ENCODE data around the gene MYDGF. TPM values are rescaled to one million over a fixed set of nuclear protein-coding genes. Genes with fewer than 3 reads are reported as not detected.

Gene MYDGF
- polyA plus RNA-seq, 4 donors = 45.8 to 220 (median 96.1) TPM

DNA sequence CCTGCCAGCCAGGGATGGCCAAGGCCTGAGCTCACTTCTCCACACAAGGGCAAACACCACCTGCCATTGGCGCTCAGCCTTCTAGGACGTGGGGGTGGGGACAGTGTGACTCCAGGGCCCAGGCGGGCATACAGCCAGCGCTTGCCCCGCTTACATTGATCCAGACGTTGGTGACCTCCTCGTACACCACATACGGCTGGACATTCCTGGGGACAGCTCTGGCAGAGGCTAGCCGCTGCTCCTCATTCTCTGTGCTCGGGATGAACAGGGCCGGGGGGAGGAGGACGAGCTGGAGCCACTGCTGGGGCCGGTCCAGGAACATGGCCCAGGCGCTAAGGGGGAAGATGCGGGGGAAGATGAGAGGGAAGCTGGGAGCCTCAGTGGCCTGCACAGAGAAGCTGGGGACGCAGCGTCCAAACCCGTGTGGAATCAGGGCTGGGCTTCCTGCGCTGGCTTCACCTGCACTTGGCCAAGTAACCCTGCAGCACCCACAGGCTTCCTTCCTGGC, 25.1 kb upstream of the MYDGF start:
- Histone ChIP-seq H3K36me3 (ENCODE audit: control insufficient read depth in 3 of 3, insufficient read depth in 2 of 3, low read depth in 1 of 3, low read length in 3 of 3) (peaks cover 24 to 95% (median 47%) of the 10 kb centered on the region in 3 donors), H3K27ac (ENCODE audit: low read depth in 1 of 3, low read length in 2 of 3) (peak overlapping the region in 1 of 3 donors; percentile 19), H3K4me3 (ENCODE audit: low read depth in 1 of 3, low read length in 3 of 3) (no peak overlapping the region), H3K4me1 (ENCODE audit: control insufficient read depth in 3 of 3, insufficient read depth in 2 of 3, low read depth in 1 of 3, low read length in 2 of 3) (no peaks in the 10 kb centered on the region), H3K27me3 (ENCODE audit: control insufficient read depth in 3 of 3, insufficient read depth in 3 of 3, low read length in 3 of 3) (no peaks in the 10 kb centered on the region), H3K9me3 (ENCODE audit: control insufficient read depth in 2 of 2, insufficient read depth in 1 of 2, low read depth in 1 of 2, low read length in 1 of 2) (no peaks in the 10 kb centered on the region)
- no peak for DNase-seq
- 90 to 96% (median 93%) methylated on average over 19 of the region's 19 CpGs for WGBS, 3 donors
- FAIRE-seq = no peak

DNA sequence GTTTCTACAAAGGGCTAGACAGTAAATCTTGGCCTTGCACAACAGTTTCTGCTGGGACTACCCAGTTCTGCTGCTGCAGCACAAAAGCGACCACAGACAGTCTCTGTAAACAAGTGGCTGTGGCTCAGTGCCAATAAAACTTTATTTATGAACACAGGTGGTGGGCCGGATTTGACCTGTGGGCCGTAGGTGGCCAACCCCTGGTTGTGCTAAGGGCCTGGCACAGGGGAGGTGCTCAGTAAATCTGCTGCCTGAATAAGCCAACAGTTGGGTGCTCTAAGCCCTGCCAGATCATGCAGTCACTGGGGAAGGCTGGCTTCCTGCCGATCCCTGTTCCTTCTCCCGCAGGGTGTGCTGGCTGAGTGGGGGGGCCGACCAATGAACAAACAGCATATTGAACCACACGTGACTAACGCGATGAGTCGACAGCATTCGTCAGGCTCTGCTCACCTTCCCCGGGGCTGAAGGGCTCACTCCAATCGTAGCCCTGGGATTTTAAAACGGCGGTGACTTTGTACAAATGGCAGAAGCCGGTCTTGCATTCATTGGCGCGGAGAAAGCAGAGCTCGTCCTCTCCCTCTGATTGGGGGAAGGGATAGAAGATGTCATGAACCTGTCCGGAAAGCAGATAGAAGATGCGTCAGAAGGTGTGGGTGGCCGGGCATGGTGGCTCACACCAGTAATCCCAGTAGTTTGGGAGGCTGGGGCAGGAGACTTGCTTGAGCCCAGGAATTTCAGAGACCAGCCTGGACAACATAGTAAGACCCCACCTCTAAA, 24.3 kb upstream of the MYDGF start:
- Histone ChIP-seq H3K27me3 (ENCODE audit: control insufficient read depth in 3 of 3, insufficient read depth in 3 of 3, low read length in 3 of 3) (no peaks in the 10 kb centered on the region), H3K4me3 (ENCODE audit: low read depth in 1 of 3, low read length in 3 of 3) (no peak overlapping the region), H3K36me3 (ENCODE audit: control insufficient read depth in 3 of 3, insufficient read depth in 2 of 3, low read depth in 1 of 3, low read length in 3 of 3) (peaks cover 21 to 95% (median 52%) of the 10 kb centered on the region in 3 donors), H3K27ac (ENCODE audit: low read depth in 1 of 3, low read length in 2 of 3) (peak overlapping the region in 1 of 3 donors; percentile 4), H3K4me1 (ENCODE audit: control insufficient read depth in 3 of 3, insufficient read depth in 2 of 3, low read depth in 1 of 3, low read length in 2 of 3) (no peaks in the 10 kb centered on the region), H3K9me3 (ENCODE audit: control insufficient read depth in 2 of 2, insufficient read depth in 1 of 2, low read depth in 1 of 2, low read length in 1 of 2) (no peaks in the 10 kb centered on the region)
- DNase-seq (no peak), FAIRE-seq (no peak)
- WGBS, 3 donors = 91 to 96% (median 91%) methylated on average over 22 of the region's 22 CpGs

GRCh38 chr19:4693471-4694121, 23.5 kb upstream of the MYDGF start:
- H3K36me3 ChIP-seq (ENCODE audit: control insufficient read depth in 3 of 3, insufficient read depth in 2 of 3, low read depth in 1 of 3, low read length in 3 of 3) = peaks cover 19 to 96% (median 50%) of the 10 kb centered on the region in 3 donors
- DNase-seq (no peak), FAIRE-seq (no peak)
- peak overlapping the region in 1 of 3 donors; percentile 4 for H3K27ac ChIP-seq (ENCODE audit: low read depth in 1 of 3, low read length in 2 of 3)
- H3K27me3 ChIP-seq (ENCODE audit: control insufficient read depth in 3 of 3, insufficient read depth in 3 of 3, low read length in 3 of 3) = no peaks in the 10 kb centered on the region
- no peak overlapping the region for H3K4me3 ChIP-seq (ENCODE audit: low read depth in 1 of 3, low read length in 3 of 3)
- no peaks in the 10 kb centered on the region for H3K9me3 ChIP-seq (ENCODE audit: control insufficient read depth in 2 of 2, insufficient read depth in 1 of 2, low read depth in 1 of 2, low read length in 1 of 2)
- 91 to 95% (median 93%) methylated on average over 15 of the region's 15 CpGs for WGBS, 3 donors
- no peaks in the 10 kb centered on the region for H3K4me1 ChIP-seq (ENCODE audit: control insufficient read depth in 3 of 3, insufficient read depth in 2 of 3, low read depth in 1 of 3, low read length in 2 of 3)

DNA sequence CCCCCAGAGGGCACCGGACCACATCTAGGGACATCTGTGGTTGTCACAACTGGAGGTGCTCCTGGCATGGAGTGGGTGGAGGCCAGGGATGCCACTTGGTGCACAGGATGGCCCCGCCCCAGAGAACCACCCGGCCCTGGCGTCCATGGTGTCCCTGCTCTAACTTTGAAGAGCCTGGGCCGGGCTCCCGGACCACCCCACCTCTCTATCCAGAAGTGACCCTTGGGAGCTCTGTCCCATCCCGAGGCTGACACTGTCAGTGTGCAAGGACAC, 22.9 kb upstream of the MYDGF start:
- H3K36me3 ChIP-seq (ENCODE audit: control insufficient read depth in 3 of 3, insufficient read depth in 2 of 3, low read depth in 1 of 3, low read length in 3 of 3) = peaks cover 23 to 96% (median 50%) of the 10 kb centered on the region in 3 donors
- FAIRE-seq = no peak
- WGBS, 3 donors = 85 to 95% (median 89%) methylated on average over 7 of the region's 7 CpGs

GRCh38 chr19:4692251-4693077, 22.3 kb upstream of the MYDGF start:
- Histone ChIP-seq H3K4me1 (ENCODE audit: control insufficient read depth in 3 of 3, insufficient read depth in 2 of 3, low read depth in 1 of 3, low read length in 2 of 3) (no peaks in the 10 kb centered on the region), H3K9me3 (ENCODE audit: control insufficient read depth in 2 of 2, insufficient read depth in 1 of 2, low read depth in 1 of 2, low read length in 1 of 2) (no peaks in the 10 kb centered on the region), H3K4me3 (ENCODE audit: low read depth in 1 of 3, low read length in 3 of 3) (no peak overlapping the region), H3K27ac (ENCODE audit: low read depth in 1 of 3, low read length in 2 of 3) (no peak overlapping the region), H3K36me3 (ENCODE audit: control insufficient read depth in 3 of 3, insufficient read depth in 2 of 3, low read depth in 1 of 3, low read length in 3 of 3) (peaks cover 26 to 96% (median 48%) of the 10 kb centered on the region in 3 donors), H3K27me3 (ENCODE audit: control insufficient read depth in 3 of 3, insufficient read depth in 3 of 3, low read length in 3 of 3) (no peaks in the 10 kb centered on the region)
- WGBS, 3 donors = 88 to 91% (median 91%) methylated on average over 27 of the region's 27 CpGs
- FAIRE-seq (no peak), DNase-seq (no peak)

More for the DNA sequence above, 22.9 kb upstream of the MYDGF start:
- DNase-seq = no peak
- Histone ChIP-seq H3K27me3 (ENCODE audit: control insufficient read depth in 3 of 3, insufficient read depth in 3 of 3, low read length in 3 of 3) (no peaks in the 10 kb centered on the region), H3K4me3 (ENCODE audit: low read depth in 1 of 3, low read length in 3 of 3) (no peak overlapping the region), H3K27ac (ENCODE audit: low read depth in 1 of 3, low read length in 2 of 3) (no peak overlapping the region), H3K9me3 (ENCODE audit: control insufficient read depth in 2 of 2, insufficient read depth in 1 of 2, low read depth in 1 of 2, low read length in 1 of 2) (no peaks in the 10 kb centered on the region), H3K4me1 (ENCODE audit: control insufficient read depth in 3 of 3, insufficient read depth in 2 of 3, low read depth in 1 of 3, low read length in 2 of 3) (no peaks in the 10 kb centered on the region)

- 89 to 94% (median 92%) methylated on average over 8 to 9 of the region's 9 CpGs for WGBS, 3 donors
- Histone ChIP-seq H3K4me1 (ENCODE audit: control insufficient read depth in 3 of 3, insufficient read depth in 2 of 3, low read depth in 1 of 3, low read length in 2 of 3) (no peaks in the 10 kb centered on the region), H3K9me3 (ENCODE audit: control insufficient read depth in 2 of 2, insufficient read depth in 1 of 2, low read depth in 1 of 2, low read length in 1 of 2) (no peaks in the 10 kb centered on the region), H3K36me3 (ENCODE audit: control insufficient read depth in 3 of 3, insufficient read depth in 2 of 3, low read depth in 1 of 3, low read length in 3 of 3) (peaks cover 26 to 96% (median 46%) of the 10 kb centered on the region in 3 donors), H3K27ac (ENCODE audit: low read depth in 1 of 3, low read length in 2 of 3) (no peak overlapping the region), H3K4me3 (ENCODE audit: low read depth in 1 of 3, low read length in 3 of 3) (no peak overlapping the region), H3K27me3 (ENCODE audit: control insufficient read depth in 3 of 3, insufficient read depth in 3 of 3, low read length in 3 of 3) (no peaks in the 10 kb centered on the region)
- FAIRE-seq (no peak), DNase-seq (no peak)
Observed at GRCh38 chr19:4691373-4691772, 21.2 kb upstream of the MYDGF start.

DNA sequence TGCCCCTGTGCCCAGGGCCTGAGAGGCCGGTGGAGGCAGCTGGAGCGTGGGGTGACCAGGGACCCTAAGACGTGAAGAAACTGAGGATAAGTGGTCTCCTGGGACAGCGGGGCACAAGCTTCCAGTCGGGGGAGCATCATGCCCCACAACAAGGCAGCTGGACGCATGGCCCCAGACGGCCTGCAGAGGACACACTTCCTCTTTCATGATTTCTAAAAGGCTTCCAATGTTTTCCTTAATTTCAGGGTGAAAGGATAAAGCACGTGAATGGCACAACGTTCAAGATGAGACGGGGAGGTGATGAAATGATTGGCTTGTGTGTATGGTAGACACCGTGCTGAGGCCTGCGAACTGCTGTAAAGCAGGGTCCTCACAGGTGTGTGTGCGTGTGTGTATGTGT, 20.2 kb upstream of the MYDGF start:
- Histone ChIP-seq H3K27me3 (ENCODE audit: control insufficient read depth in 3 of 3, insufficient read depth in 3 of 3, low read length in 3 of 3) (no peaks in the 10 kb centered on the region), H3K27ac (ENCODE audit: low read depth in 1 of 3, low read length in 2 of 3) (no peak overlapping the region), H3K9me3 (ENCODE audit: control insufficient read depth in 2 of 2, insufficient read depth in 1 of 2, low read depth in 1 of 2, low read length in 1 of 2) (no peaks in the 10 kb centered on the region), H3K4me1 (ENCODE audit: control insufficient read depth in 3 of 3, insufficient read depth in 2 of 3, low read depth in 1 of 3, low read length in 2 of 3) (no peaks in the 10 kb centered on the region), H3K36me3 (ENCODE audit: control insufficient read depth in 3 of 3, insufficient read depth in 2 of 3, low read depth in 1 of 3, low read length in 3 of 3) (peaks cover 25 to 96% (median 45%) of the 10 kb centered on the region in 3 donors), H3K4me3 (ENCODE audit: low read depth in 1 of 3, low read length in 3 of 3) (no peak overlapping the region)
- 84 to 89% (median 88%) methylated on average over 13 of the region's 13 CpGs for WGBS, 3 donors
- no peak for FAIRE-seq
- DNase-seq = no peak

- Histone ChIP-seq H3K36me3 (ENCODE audit: control insufficient read depth in 3 of 3, insufficient read depth in 2 of 3, low read depth in 1 of 3, low read length in 3 of 3) (peaks cover 30 to 96% (median 38%) of the 10 kb centered on the region in 3 donors), H3K9me3 (ENCODE audit: control insufficient read depth in 2 of 2, insufficient read depth in 1 of 2, low read depth in 1 of 2, low read length in 1 of 2) (no peaks in the 10 kb centered on the region), H3K27me3 (ENCODE audit: control insufficient read depth in 3 of 3, insufficient read depth in 3 of 3, low read length in 3 of 3) (no peaks in the 10 kb centered on the region), H3K4me3 (ENCODE audit: low read depth in 1 of 3, low read length in 3 of 3) (no peak overlapping the region), H3K4me1 (ENCODE audit: control insufficient read depth in 3 of 3, insufficient read depth in 2 of 3, low read depth in 1 of 3, low read length in 2 of 3) (no peaks in the 10 kb centered on the region), H3K27ac (ENCODE audit: low read depth in 1 of 3, low read length in 2 of 3) (no peak overlapping the region)
- DNase-seq (no peak), FAIRE-seq (no peak)
- 94 to 97% (median 96%) methylated on average over 19 of the region's 19 CpGs for WGBS, 3 donors
Observed at GRCh38 chr19:4689403-4689802, 19.3 kb upstream of the MYDGF start.
